HUES64 (cell line): ENCODE results near the gene VPREB3. TPM values are rescaled to one million over a fixed set of nuclear protein-coding genes. Genes with fewer than 3 reads are reported as not detected.

Source experiments
- H3K27ac ChIP-seq: 2 replicates; pipeline ENCODE4 v1.7.0; 2013; ENCODE audit warnings: low read depth, low read length, inconsistent platforms
- H3K27me3 ChIP-seq: 2 replicates; pipeline ENCODE4 v1.6.1; 2013; ENCODE audit warnings: mild to moderate bottlenecking, low read length; ENCODE audit not compliant: insufficient read depth
- H3K36me3 ChIP-seq: 2 replicates; pipeline ENCODE4 v1.6.1; 2013; ENCODE audit warnings: mild to moderate bottlenecking, low read length; ENCODE audit not compliant: insufficient read depth
- H3K4me1 ChIP-seq: 2 replicates; pipeline ENCODE4 v1.6.1; 2013; ENCODE audit warnings: mild to moderate bottlenecking, low read length, moderate library complexity; ENCODE audit not compliant: insufficient read depth
- H3K4me3 ChIP-seq: 2 replicates; pipeline ENCODE4 v1.5.1; 2013; ENCODE audit warnings: mild to moderate bottlenecking, low read length, moderate library complexity
- H3K9ac ChIP-seq: 2 replicates; pipeline ENCODE4 v1.6.1; 2013; ENCODE audit warnings: mild to moderate bottlenecking, low read depth, low read length
- H3K9me3 ChIP-seq: 2 replicates; pipeline ENCODE4 v1.6.1; 2013; ENCODE audit warnings: low read depth, low read length; ENCODE audit not compliant: insufficient read depth
- WGBS: fragments of 150-250, 120-280 bp; methylation state at CpG from one replicate; pipeline ENCODE4 v1.1.7; 2013; ENCODE audit warnings: missing lambda C conversion rate; 5-methylcytosine and 5-hydroxymethylcytosine counted together
- polyA plus RNA-seq, 2 experiments: library from polyadenylated mRNA; stranded (reverse); fragments of 50-300 nt; gene quantifications; one replicate each; pipeline ENCODE4 v1.2.3, GENCODE V29; 2013

VPREB3 gene
- polyA plus RNA-seq (2013, experiment 1 of 2): not detected
- polyA plus RNA-seq (2013, experiment 2 of 2): not detected

GRCh38 chr22:23754220-23754919 lies at the start of gene VPREB3:
Gene VPREB3, minus strand, starts transcription at chr22:23754425. Its CDS starts 62 bp downstream, at chr22:23754363.
- no peaks in the 10 kb centered on the region for H3K9me3 ChIP-seq
- whole genome bisulfite sequencing: 91% methylated on average over 14 of the region's 14 CpGs
- no peaks in the 10 kb centered on the region for H3K36me3 ChIP-seq
- H3K4me3 ChIP-seq: no peak within 1 kb of the TSS
- H3K4me1 ChIP-seq: peaks cover 6% of the 10 kb centered on the region; the same call in 1 of the 2 replicates
- H3K27ac ChIP-seq: no peak within 1 kb of the TSS
- H3K27me3 ChIP-seq: no peaks in the 10 kb centered on the region
- H3K9ac ChIP-seq: no peak within 1 kb of the TSS

GRCh38 chr22:23803001-23803819 lies 49.0 kb upstream of the VPREB3 start:
- Histone ChIP-seq H3K4me3 (no peak overlapping the region), H3K9me3 (no peaks in the 10 kb centered on the region), H3K27ac (no peak overlapping the region), H3K36me3 (peaks cover 85% of the 10 kb centered on the region), H3K27me3 (no peaks in the 10 kb centered on the region), H3K4me1 (no peaks in the 10 kb centered on the region), H3K9ac (no peak overlapping the region)
- WGBS: 79% methylated on average over 21 of the region's 21 CpGs

- WGBS: 93% methylated on average over 8 of the region's 8 CpGs
- no peaks in the 10 kb centered on the region for H3K9me3 ChIP-seq
- H3K27ac ChIP-seq: no peak overlapping the region
- no peaks in the 10 kb centered on the region for H3K4me1 ChIP-seq
- H3K4me3 ChIP-seq: no peak overlapping the region
- no peaks in the 10 kb centered on the region for H3K27me3 ChIP-seq
- H3K9ac ChIP-seq: no peak overlapping the region
- H3K36me3 ChIP-seq: peaks cover 85% of the 10 kb centered on the region
Measured at GRCh38 chr22:23801886-23802377, 47.7 kb upstream of the VPREB3 start.

DNA sequence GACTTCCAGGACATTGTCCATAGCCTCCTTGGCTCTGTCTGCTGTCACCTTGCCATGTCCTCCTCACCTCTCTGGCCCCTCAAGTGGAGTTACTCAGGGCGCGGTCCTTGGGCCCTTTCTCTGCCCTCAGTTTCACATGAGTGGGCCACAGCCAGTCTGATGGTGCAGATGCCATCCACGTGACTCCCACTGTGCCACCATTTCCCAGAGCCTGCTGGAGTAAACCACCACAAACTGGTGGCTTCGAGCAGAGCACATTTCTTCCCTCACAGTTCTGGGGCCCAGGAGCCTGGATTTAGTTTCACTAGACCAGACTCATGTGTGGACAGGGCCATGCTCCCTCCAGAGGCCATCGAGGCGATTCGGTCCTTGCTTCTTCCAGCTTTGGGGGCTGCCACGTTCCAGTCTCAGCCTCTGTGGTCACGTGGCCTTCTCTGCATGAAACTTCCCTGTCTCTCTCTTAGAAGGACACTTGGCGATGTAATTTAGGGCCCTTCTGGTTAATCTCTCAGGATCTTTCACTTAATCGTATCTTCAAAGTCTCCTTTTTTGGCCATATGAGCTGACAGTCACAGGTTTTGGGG lies 47.1 kb upstream of the VPREB3 start:
- H3K4me3 ChIP-seq: no peak overlapping the region
- 94% methylated on average over 11 of the region's 11 CpGs for WGBS
- H3K36me3 ChIP-seq: peaks cover 84% of the 10 kb centered on the region
- no peak overlapping the region for H3K9ac ChIP-seq
- H3K27me3 ChIP-seq: no peaks in the 10 kb centered on the region
- H3K27ac ChIP-seq: no peak overlapping the region
- H3K9me3 ChIP-seq: no peaks in the 10 kb centered on the region
- H3K4me1 ChIP-seq: no peaks in the 10 kb centered on the region

DNA sequence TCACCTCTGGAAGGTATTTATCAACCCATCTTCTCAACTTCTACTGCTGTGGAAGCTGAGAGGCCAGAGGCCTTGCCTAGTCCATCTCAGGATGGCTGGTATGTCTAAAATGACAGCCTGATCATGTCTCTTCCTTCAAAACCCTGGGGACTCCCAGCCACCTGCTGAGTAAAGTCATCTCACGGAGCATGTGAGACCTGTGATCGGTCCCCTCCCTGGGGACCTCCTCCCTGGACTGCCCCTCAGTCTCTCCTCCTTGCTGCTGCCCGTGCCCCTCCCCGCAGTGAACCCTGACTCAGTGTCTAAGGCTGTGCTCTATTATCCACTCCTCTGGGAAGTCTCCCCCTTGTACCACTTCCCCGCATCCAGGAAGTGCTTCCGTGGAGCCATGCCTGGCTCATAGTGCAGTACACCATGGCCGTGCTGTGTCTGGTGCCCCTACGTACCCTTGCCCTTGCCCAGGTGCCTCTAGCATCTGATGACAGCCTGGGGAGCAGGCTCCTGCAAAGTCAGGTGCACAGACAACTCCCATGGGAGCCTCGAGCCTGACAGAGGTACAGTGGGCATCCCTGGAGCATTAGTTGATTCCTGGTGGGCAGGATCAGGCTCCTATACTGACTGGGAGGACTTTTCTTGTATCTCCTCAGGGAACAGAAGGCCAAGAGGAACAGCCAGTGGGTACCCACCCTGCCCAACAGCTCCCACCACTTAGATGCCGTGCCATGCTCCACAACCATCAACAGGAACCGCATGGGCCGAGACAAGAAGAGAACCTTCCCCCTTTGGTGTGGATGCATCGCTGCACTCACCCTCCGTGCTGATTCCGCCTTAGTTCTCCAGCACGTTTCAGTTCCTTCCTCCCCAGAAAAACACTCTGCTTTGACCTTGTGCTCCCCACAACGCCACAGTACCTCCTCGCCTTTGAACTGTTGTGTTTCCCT lies 46.3 kb upstream of the VPREB3 start:
- Histone ChIP-seq H3K9ac (no peak overlapping the region), H3K36me3 (peaks cover 84% of the 10 kb centered on the region), H3K27me3 (no peaks in the 10 kb centered on the region), H3K9me3 (no peaks in the 10 kb centered on the region), H3K4me1 (no peaks in the 10 kb centered on the region), H3K27ac (no peak overlapping the region), H3K4me3 (no peak overlapping the region)
- 96% methylated on average over 18 of the region's 18 CpGs for WGBS

- Histone ChIP-seq H3K27me3 (no peaks in the 10 kb centered on the region), H3K27ac (no peak overlapping the region), H3K36me3 (peaks cover 85% of the 10 kb centered on the region), H3K4me3 (no peak overlapping the region), H3K9ac (no peak overlapping the region), H3K9me3 (no peaks in the 10 kb centered on the region), H3K4me1 (no peaks in the 10 kb centered on the region)
- WGBS: 95% methylated on average over 5 of the region's 5 CpGs
Measured at GRCh38 chr22:23796461-23796860, 42.2 kb upstream of the VPREB3 start.

DNA sequence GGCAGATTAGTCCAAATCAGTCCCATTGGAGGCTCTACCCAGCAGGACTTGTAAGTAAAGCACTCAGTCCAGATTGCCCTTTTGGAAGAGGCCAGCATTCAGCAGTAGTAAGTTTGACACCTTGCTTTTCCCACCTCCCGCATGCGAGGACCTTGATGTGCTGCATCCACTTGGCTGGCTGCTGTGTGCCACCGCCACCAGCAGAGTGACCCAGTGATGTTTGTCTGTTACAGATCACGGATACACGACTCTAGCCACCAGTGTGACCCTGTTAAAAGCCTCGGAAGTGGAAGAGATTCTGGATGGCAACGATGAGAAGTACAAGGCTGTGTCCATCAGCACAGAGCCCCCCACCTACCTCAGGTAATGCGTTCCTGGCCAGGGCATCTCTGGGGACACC lies 39.1 kb upstream of the VPREB3 start:
- H3K4me1 ChIP-seq: peaks cover 11% of the 10 kb centered on the region; the same call in 1 of the 2 replicates
- WGBS: 97% methylated on average over 8 of the region's 8 CpGs
- no peak overlapping the region for H3K4me3 ChIP-seq
- no peaks in the 10 kb centered on the region for H3K9me3 ChIP-seq
- no peaks in the 10 kb centered on the region for H3K27me3 ChIP-seq
- H3K36me3 ChIP-seq: peaks cover 67% of the 10 kb centered on the region
- no peak overlapping the region for H3K9ac ChIP-seq
- no peak overlapping the region for H3K27ac ChIP-seq

GRCh38 chr22:23791738-23792645 lies 37.8 kb upstream of the VPREB3 start:
- H3K36me3 ChIP-seq: peaks cover 59% of the 10 kb centered on the region
- no peak overlapping the region for H3K27ac ChIP-seq
- no peak overlapping the region for H3K9ac ChIP-seq
- no peaks in the 10 kb centered on the region for H3K9me3 ChIP-seq
- WGBS: 96% methylated on average over 25 of the region's 25 CpGs
- peaks cover 16% of the 10 kb centered on the region for H3K4me1 ChIP-seq
- H3K27me3 ChIP-seq: no peaks in the 10 kb centered on the region
- H3K4me3 ChIP-seq: no peak overlapping the region

- no peak overlapping the region for H3K27ac ChIP-seq
- H3K9ac ChIP-seq: no peak overlapping the region; the same call in 1 of the 2 replicates
- H3K9me3 ChIP-seq: no peaks in the 10 kb centered on the region
Measured at GRCh38 chr22:23790819-23791737, 36.9 kb upstream of the VPREB3 start.

More at GRCh38 chr22:23790819-23791737, 36.9 kb upstream of the VPREB3 start:
- Histone ChIP-seq H3K36me3 (peaks cover 52% of the 10 kb centered on the region), H3K4me1 (peaks cover 22% of the 10 kb centered on the region), H3K27me3 (no peaks in the 10 kb centered on the region), H3K4me3 (no peak overlapping the region)
- WGBS: 83% methylated on average over 10 of the region's 11 CpGs
